Amygdala (tissue), 56 donors: ENCODE measurements around the gene LDLRAD4.
A peak's percentile ranks its signal among the peaks of the same experiment; 100 is the strongest.

Experiments
- DNase-seq, 56 donors: peaks; one replicate each; lab custom pipeline; 2025; lab: John Stamatoyannopoulos, UW

Gene LDLRAD4

DNA sequence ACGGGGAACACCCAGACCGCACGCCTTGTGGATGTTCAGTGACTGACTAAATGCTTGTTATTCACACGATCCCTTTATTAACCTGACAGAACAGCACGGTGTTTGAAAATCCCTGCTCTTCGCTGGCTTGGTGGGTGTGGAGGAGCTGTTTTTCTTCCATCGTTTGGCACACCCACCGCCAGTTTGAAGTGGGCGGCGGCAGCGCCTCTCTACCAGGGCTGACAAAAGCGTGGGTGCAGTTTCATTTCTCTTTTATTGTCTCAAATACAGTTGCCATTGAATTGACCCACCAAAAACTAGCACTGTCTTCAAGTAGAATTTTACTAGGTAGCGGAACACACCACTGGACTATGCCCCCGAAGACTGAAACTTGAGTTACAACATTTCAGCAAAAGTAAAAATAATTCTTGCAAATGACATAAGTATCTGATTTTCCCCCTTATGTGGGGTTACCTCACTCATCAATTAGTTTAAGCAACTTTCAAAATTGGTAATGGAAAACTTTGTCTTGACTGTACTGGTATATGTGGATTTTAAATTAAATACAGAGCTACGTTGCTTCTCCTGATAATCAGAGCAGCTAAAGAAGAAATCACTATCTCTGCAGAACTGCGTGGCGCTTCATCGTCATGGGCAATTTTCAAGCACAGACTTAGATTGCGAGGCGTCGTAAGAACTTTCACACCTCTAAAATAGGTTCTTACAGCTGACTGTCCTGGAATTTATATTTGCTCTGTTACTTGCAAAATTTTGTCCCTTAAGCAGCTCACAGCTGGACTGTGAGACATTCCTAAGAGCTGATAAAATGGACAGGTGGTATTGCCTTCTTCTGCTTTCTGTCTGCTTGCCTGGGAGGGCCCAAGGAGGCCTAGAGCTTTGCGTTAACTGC lies 60.9 kb downstream of the LDLRAD4 start:
- peak in 3 of 56 donors; percentile 19 to 29 (median 22) for DNase-seq

- DNase-seq, result no peak
Measured at GRCh38 chr18:13280070-13280795, 61.7 kb downstream of the LDLRAD4 start.

DNA sequence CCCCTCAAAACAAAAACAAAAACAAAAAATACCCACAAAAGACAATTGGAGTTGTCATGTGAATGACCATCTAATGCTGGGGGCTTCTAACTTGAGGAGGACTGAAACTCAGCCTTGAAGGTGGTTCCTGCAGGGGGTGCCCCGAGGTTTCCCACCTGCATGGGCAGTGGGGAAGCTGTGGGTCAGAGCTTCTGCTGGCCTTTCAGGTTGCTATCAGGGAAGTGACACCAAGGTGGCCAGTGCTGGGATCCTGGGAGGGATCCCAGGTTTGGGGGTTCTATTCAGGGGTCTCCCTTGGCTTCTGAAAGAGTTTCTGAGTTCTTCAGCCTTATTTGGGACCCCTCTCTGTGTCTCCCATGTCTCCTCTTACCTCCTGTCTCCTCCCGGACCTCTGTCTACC lies 62.8 kb downstream of the LDLRAD4 start:
- DNase-seq, result no peak

GRCh38 chr18:13283746-13284145 lies 65.2 kb downstream of the LDLRAD4 start:
- DNase-seq, result no peak

DNA sequence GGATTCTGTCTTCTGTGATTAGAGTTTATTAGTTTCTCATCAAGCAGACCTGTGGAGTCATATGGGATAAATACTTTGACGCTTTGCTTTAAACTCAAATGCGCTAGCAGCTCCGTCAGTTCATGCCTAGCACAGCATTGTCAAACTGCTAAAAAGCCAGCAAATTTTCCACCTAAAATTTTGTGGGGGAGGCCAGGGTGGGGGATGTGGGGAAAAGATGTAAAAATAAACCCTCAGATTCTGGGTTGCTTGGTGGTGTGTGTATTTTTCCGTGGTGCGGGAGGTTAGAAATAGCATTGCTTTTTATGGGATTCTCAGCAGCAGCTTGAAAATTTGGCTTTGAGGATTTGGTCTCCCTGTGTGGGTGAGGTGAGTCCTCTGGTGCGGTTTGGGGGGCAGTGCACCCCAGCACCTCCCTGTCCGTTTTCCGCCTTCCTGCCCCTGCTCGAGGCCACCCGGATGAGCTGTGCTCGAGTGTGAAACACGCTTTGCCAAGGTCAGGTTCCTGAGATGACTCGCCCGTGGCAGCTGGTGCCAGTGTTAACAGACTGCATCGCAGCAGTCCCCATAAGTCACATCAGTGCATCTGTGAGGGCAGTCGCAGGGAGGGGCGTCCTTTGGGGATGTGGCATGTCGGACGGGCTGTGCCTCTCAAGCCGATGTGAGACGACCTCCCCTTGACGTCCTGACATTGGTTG lies 65.9 kb downstream of the LDLRAD4 start:
- peak in 1 of 56 donors; percentile 48 for DNase-seq

- DNase-seq, result no peak
Measured at GRCh38 chr18:13285874-13286273, 67.3 kb downstream of the LDLRAD4 start.

DNA sequence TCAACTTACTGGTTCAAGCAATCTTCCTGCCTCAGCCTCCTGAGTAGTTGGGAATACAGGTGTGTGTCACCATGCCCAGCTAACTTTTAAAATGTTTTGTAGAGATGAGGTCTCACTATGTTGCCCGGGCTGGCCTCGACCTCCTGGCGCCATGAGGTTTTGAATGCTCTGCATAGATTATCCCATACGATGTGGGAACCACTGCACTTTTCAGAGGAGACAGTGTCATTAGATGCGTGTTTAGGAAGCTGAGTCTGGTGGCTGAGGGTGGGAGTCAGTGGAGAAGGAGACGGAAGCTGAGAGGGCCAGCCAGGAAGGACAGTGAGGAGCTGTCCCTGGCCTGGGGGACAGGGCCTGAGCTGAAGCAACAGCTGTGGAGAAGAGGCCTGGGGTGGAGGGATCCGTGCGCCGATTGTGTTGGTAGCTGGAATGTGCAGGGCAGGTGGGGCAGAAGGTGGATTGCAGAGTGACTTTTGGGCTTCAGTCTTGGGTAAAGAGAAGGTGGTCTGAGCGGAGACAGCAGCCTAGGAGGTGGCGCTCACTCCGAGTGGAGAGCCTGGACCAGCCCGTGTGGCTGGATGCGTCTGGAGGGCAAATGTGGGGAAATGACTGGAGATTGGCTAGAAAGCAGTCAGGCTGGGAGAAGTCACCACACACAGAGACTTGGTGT lies 68.0 kb downstream of the LDLRAD4 start:
- DNase-seq, result no peak

GRCh38 chr18:13287372-13287771 lies 68.8 kb downstream of the LDLRAD4 start:
- no peak for DNase-seq

DNA sequence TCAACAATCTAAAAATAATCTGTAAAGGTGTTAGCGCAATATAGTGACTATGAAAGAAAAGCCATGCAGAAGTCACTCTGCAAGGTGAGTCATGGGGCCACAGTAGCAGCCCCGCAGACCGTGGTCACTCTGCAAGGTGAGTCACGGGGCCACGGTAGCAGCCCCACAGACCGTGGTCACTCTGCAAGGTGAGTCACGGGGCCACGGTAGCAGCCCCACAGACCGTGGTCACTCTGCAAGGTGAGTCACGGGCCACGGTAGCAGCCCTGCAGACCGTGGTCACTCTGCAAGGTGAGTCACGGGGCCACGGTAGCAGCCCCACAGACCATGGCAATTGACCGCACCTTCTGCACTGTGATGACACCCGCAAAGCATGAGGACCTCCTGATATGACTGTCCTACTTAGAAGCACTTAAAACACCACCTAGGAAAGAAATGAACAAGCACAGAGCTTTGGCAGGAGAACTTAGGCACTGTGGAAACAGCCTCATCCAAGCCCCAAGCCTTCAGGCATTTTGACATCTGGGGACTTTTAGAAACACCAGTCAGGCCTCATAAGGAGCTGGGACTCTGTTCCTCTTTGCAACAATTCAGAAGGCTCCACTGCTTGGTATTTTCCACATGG lies 70.1 kb downstream of the LDLRAD4 start:
- no peak for DNase-seq

DNA sequence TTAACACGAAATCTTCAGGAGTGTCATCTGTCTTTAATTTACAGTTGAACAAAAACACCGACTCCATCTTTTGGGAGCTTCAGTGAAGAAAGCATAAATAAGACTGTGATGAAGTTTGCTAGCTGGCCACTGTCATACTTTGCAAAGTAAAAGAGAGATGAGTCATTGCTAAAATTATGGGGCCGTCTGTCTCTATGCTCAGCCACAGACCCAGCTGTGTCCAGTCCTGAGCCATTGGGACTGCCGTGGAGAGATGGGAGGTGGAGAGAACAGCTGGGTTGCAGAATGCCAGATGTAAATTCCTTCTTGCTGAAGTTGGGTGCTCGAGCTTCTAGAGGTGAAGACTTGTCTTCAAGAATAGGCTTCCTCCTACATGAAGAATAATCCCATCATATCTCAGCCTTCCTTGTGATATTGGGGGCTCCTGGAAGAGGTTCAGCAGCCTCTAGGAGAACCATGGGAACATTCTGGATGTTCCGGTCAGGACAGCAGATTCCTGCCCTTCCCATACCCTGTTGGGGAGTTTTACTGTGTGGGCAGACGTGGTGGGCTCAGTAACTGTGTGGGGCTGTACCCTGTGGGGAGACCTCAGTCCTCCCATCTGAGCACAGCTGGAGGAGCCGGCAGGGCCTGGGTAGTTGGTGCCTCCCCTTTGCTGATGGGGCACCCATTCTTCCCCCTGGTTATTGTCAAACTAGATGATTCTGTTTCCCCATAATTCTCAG lies 71.1 kb downstream of the LDLRAD4 start:
- no peak for DNase-seq

GRCh38 chr18:13290856-13291271 lies 72.3 kb downstream of the LDLRAD4 start:
- DNase-seq, result peak in 5 of 56 donors; percentile 12 to 60 (median 21)

- DNase-seq, result no peak
Measured at GRCh38 chr18:13291299-13291698, 72.7 kb downstream of the LDLRAD4 start.

DNA sequence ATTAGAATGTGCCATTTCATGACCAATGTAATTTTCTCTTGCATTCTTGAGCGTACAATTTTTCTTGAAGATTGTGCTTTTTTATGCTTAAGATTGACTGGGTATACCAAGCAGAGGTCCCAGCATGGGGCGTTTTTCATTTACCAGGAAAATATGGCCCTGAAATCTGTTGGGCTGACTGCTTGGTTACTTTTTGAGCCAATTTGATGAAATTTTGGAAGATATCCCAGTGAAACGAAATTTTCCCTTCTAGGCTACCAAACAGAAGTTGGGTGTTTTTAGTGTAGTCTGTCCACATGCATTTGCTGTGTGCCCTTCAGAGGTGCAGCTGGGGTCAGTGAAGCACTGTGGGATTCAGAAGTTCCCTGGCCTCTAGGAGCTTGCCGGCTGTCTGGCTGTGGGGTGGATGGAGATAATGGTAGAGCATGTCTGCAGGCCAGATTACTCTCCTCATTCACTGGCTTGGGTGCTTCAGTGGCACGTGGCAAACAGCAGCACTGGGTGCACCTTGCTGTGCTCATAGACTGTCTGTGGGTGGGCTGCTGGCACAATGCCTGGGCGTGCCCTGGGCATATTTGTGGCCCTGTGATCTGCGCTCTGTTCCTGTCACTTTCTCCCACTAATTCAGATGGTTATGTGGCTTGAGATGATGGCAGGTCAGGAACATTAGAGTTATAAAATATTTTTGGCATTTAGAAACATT lies 73.3 kb downstream of the LDLRAD4 start:
- no peak for DNase-seq

DNA sequence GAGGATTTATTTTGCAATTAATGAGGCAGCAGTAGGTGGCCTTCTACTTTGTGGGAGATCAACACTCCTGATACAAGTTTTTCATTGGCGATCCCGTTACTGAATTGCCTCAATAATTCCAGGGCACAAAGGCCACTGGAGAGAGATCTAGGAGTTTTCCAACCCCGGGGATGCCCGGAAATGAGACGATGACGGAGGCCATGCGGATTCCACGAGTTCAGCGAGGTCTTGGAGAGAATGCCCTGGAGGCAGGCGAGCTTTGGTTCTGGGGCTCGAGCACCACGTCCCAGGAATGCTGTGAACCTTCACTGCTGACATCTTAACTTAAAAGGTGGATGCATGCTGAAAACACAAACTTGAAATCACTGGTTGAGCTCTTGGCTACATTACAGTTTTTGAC lies 74.2 kb downstream of the LDLRAD4 start:
- DNase-seq, result no peak

DNA sequence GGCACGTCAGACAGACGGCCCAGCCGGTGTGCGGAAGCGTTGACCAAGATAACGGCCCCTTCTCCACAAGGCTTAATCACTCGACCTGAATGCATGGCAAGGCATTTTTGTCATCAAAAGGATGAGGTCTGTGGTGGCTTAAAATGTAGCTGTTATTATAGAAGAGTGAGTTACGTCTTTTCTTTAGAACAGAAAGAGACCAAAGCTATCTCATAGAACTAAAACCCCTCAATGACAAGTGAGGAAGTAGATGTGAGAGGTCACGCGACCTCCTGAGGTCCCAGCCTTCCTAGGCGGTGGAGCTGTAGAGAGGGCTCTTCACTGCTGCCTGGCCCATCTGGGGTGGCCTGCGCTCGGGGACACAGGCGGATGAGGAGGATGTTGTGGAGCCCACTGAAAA lies 75.7 kb downstream of the LDLRAD4 start:
- no peak for DNase-seq

DNA sequence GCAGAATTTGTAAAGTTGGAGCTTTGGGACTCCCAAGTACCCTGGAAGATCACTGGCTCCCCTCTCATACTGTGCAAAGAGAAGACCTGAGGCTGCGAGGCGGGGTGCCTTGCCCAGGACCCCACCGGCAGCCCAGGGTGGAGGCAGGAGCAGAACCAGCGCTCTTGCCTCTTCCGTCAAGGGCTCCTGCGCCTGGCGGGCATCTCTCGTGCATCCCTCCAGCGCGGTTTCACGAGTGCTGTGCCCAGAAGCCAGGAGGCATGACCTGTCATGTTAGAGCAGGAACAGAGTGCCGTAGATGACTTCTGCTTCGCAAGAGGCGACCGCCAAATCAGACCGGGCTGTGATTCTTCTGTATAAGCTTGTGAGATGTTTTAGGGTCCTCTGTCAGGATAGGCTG lies 77.3 kb downstream of the LDLRAD4 start:
- no peak for DNase-seq

DNA sequence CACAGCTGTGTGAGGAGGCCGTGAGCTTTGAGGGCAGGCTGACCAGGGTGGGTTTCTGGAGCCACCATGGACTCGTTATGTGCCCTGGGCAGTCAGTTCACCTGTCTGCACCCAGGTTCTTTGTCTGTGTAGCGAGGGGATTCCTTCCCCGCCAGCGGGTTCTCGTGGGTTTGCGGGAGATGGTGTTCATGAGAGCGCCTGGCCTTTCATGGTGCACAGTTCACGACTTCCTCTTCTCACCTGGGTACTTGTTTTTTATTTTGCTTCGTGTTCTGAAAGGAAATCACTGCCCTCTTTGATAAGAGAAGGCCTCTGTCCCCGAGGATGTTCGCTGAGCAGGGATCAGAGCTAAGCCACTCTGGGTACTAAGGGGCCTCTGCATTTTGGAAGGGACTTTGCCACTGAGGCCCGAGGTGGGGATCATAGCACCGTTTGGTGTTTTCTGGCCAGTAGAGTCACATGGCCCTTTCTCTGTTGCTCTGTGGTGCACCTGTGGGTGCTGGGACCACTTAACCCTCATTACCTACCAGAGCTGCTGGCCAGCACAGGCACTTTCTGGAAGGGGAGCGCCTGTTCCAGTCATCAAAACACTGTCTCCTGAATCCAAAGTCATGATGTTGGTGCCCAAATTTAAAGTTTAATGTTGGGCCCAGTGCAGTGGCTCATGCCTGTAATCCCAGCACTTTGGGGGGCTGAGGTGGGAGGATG lies 78.5 kb downstream of the LDLRAD4 start:
- no peak for DNase-seq

- DNase-seq, result no peak
Measured at GRCh38 chr18:13298262-13298661, 79.7 kb downstream of the LDLRAD4 start.
